GM23338 (cell line): Measurements from ENCODE around the gene KIAA1549. TPM values are rescaled to one million over a fixed set of nuclear protein-coding genes. Genes with fewer than 3 reads are reported as not detected.

Experiments
- ATAC-seq: fragments of 200-7000 bp; cut with Tn5 transposase; 3 replicates; pipeline ENCODE4 v1.9.1; 2020
- DNase-seq: peaks from one replicate; pipeline ENCODE4 v3.0.0-alpha.2; 2015; ENCODE audit warnings: low spot score
- H2AFZ ChIP-seq: fragments of 200-600 bp; sonication (generic); 2 replicates; pipeline ENCODE4 v1.8.0; 2016; ENCODE audit warnings: antibody characterized with exemption, mild to moderate bottlenecking, moderate library complexity
- H3F3A ChIP-seq: fragments of 200-600 bp; sonication (generic); replicated peaks from 2 replicates; pipeline ENCODE4 v1.8.0; 2017; ENCODE audit warnings: antibody characterized with exemption, mixed run types, low read depth
- H3K27ac ChIP-seq: fragments of 200-600 bp; sonication (generic); 2 replicates; pipeline ENCODE4 v1.6.1; 2016; ENCODE audit warnings: low read depth
- H3K27me3 ChIP-seq: fragments of 200-600 bp; sonication (generic); 2 replicates; pipeline ENCODE4 v1.8.0; 2016; ENCODE audit warnings: mild to moderate bottlenecking, mixed run types, moderate library complexity; ENCODE audit not compliant: insufficient read depth
- H3K36me3 ChIP-seq: fragments of 200-600 bp; sonication (generic); 2 replicates; pipeline ENCODE4 v1.8.0; 2016; ENCODE audit warnings: mild to moderate bottlenecking; ENCODE audit not compliant: insufficient read depth
- H3K4me1 ChIP-seq: fragments of 200-600 bp; sonication (generic); 2 replicates; pipeline ENCODE4 v1.8.0; 2016; ENCODE audit warnings: mild to moderate bottlenecking, moderate library complexity; ENCODE audit not compliant: insufficient read depth
- H3K4me2 ChIP-seq: fragments of 200-600 bp; sonication (generic); 2 replicates; pipeline ENCODE4 v1.7.1; 2017; ENCODE audit warnings: mixed run types
- H3K4me3 ChIP-seq: fragments of 200-600 bp; sonication (generic); 2 replicates; pipeline ENCODE4 v1.6.1; 2016; ENCODE audit warnings: mixed run types
- H3K79me2 ChIP-seq: fragments of 200-600 bp; sonication (generic); replicated peaks from 2 replicates; pipeline ENCODE4 v1.8.0; 2017; ENCODE audit warnings: mild to moderate bottlenecking; ENCODE audit not compliant: insufficient read depth
- H3K9me2 ChIP-seq: fragments of 200-600 bp; sonication (generic); 2 replicates; pipeline ENCODE4 v1.8.0; 2017; ENCODE audit not compliant: insufficient read depth
- H4K20me1 ChIP-seq: fragments of 200-600 bp; sonication (generic); replicated peaks from 2 replicates; pipeline ENCODE4 v1.8.0; 2017; ENCODE audit warnings: mild to moderate bottlenecking; ENCODE audit not compliant: insufficient read depth
- H3K27ac Mint-ChIP-seq: 2 replicates; pipeline ENCODE4 v1.8.0; 2020; ENCODE audit warnings: inconsistent platforms, mild to moderate bottlenecking, moderate library complexity, mixed read lengths
- H3K27me3 Mint-ChIP-seq: 3 replicates; pipeline ENCODE4 v1.8.0; 2022; ENCODE audit warnings: low read depth, mild to moderate bottlenecking, moderate library complexity, mixed read lengths, inconsistent platforms; ENCODE audit not compliant: insufficient read depth, poor library complexity
- H3K36me3 Mint-ChIP-seq: 3 replicates; pipeline ENCODE4 v1.8.0; 2021; ENCODE audit warnings: low read depth, mild to moderate bottlenecking, inconsistent platforms, moderate library complexity, mixed read lengths
- H3K4me1 Mint-ChIP-seq: 3 replicates; pipeline ENCODE4 v1.8.0; 2020; ENCODE audit warnings: mild to moderate bottlenecking, inconsistent platforms, mixed read lengths
- H3K4me3 Mint-ChIP-seq: 3 replicates; pipeline ENCODE4 v1.8.0; 2021; ENCODE audit warnings: moderate library complexity, mild to moderate bottlenecking, inconsistent platforms, mixed read lengths
- H3K9me3 Mint-ChIP-seq: 3 replicates; pipeline ENCODE4 v1.8.0; 2020; ENCODE audit warnings: moderate library complexity, mild to moderate bottlenecking, inconsistent platforms, mixed read lengths
- CREB1 ChIP-seq: fragments of 250-450 bp; sonication (Bioruptor Pico); IDR thresholded peaks from 2 replicates; pipeline ENCODE4 v1.5.0; 2020; ENCODE audit warnings: low read depth, mild to moderate bottlenecking, moderate library complexity
- CTCF ChIP-seq, 2 experiments: fragments of 200-600 bp in 1 of 2; sonication (generic) in 1 of 2; conservative IDR thresholded peaks; 2 replicates each; pipeline versions ENCODE4 v1.5.1 to v1.6.1; 2016 to 2017; ENCODE audit warnings: antibody characterized with exemption in 2 of 2, low read depth in 2 of 2, mild to moderate bottlenecking in 2 of 2, moderate library complexity in 1 of 2
- ETS1 ChIP-seq: IDR thresholded peaks from 2 replicates; pipeline ENCODE4 v1.6.1; 2016; ENCODE audit warnings: antibody characterized with exemption
- EZH2 ChIP-seq: fragments of 200-600 bp; sonication (generic); IDR thresholded peaks from one replicate; pipeline ENCODE4 v1.8.0; 2017; ENCODE audit warnings: antibody characterized with exemption, mild to moderate bottlenecking, low read depth; ENCODE audit not compliant: unreplicated experiment
- EZH2phosphoT487 ChIP-seq: fragments of 200-600 bp; sonication (generic); IDR thresholded peaks from one replicate; pipeline ENCODE4 v1.8.1; 2018; ENCODE audit warnings: antibody characterized with exemption; ENCODE audit not compliant: unreplicated experiment
- JUNB ChIP-seq: IDR thresholded peaks from one replicate; pipeline ENCODE4 v1.6.1; 2016; ENCODE audit warnings: antibody characterized with exemption; ENCODE audit not compliant: unreplicated experiment
- POLR2AphosphoS5 ChIP-seq: IDR thresholded peaks from 2 replicates; pipeline ENCODE4 v1.6.1; 2016; ENCODE audit warnings: antibody characterized with exemption, low read depth
- REST ChIP-seq: IDR thresholded peaks from one replicate; pipeline ENCODE4 v1.6.1; 2018; ENCODE audit warnings: antibody characterized with exemption; ENCODE audit not compliant: unreplicated experiment
- polyA plus RNA-seq: library from polyadenylated mRNA; unstranded; fragments of >200 nt; fragmentation: Nextera tagmentation; extraction: Ambion mirVana; gene quantifications from 2 replicates; pipeline ENCODE4 v1.2.1, GENCODE V29; 2016
- total RNA-seq: library from RNA; depleted of rRNA; stranded (reverse); fragments of >200 nt; shearing (Covaris generic); gene quantifications from 2 replicates; pipeline ENCODE4 v1.2.3, GENCODE V29; 2014

The KIAA1549 gene
- total and polyA plus RNA-seq, 2 experiments from 2014 or later = 3.6 to 13.5 TPM

- Histone ChIP-seq H3F3A (no peaks in the 10 kb centered on the region), H3K4me2 (no peak overlapping the region), H4K20me1 (no peaks in the 10 kb centered on the region), H3K4me1 (no peaks in the 10 kb centered on the region), H3K4me3 (no peak overlapping the region), H3K9me2 (no peaks in the 10 kb centered on the region), H3K27ac (no peak overlapping the region), H3K79me2 (no peaks in the 10 kb centered on the region), H3K36me3 (peaks cover 9% of the 10 kb centered on the region; the same call in 1 of the 2 replicates), H3K27me3 (no peaks in the 10 kb centered on the region), H2AFZ (no peak overlapping the region)
- ATAC-seq (no peak), DNase-seq (no peak)
- peaks cover 54% of the 10 kb centered on the region for H3K36me3 Mint-ChIP-seq
- H3K4me1 Mint-ChIP-seq = peaks cover 2% of the 10 kb centered on the region; the same call in 1 of the 3 replicates
- TF ChIP-seq CTCF (conservative IDR thresholded peaks at IDR 0.05; ENCODE audit: low read depth in 2 of 2) (no peak), REST (no peak), EZH2 (no peak)
- no peak overlapping the region for H3K4me3 Mint-ChIP-seq
- H3K27ac Mint-ChIP-seq = no peak overlapping the region
- no peaks in the 10 kb centered on the region for H3K9me3 Mint-ChIP-seq
- H3K27me3 Mint-ChIP-seq = peaks cover 8% of the 10 kb centered on the region
Measured at GRCh38 chr7:138898255-138898654, 82.9 kb downstream of the KIAA1549 start.

- peaks cover 9% of the 10 kb centered on the region; the same call in 1 of the 2 replicates for H3K36me3 ChIP-seq
- no peak for TF ChIP-seq REST
- no peak for TF ChIP-seq EZH2phosphoT487
- TF ChIP-seq ETS1 = no peak
- TF ChIP-seq CREB1 = no peak
- no peak for TF ChIP-seq JUNB
- TF ChIP-seq POLR2AphosphoS5 = no peak
Measured at GRCh38 chr7:138895679-138896078, 85.5 kb downstream of the KIAA1549 start.

More at GRCh38 chr7:138895679-138896078, 85.5 kb downstream of the KIAA1549 start:
- no peaks in the 10 kb centered on the region for H3K9me3 Mint-ChIP-seq
- H2AFZ ChIP-seq = no peak overlapping the region
- no peaks in the 10 kb centered on the region for H3K9me2 ChIP-seq
- H3K27me3 ChIP-seq = no peaks in the 10 kb centered on the region
- H3K4me3 Mint-ChIP-seq = no peak overlapping the region
- no peaks in the 10 kb centered on the region for H3K79me2 ChIP-seq
- no peaks in the 10 kb centered on the region for H3K4me1 ChIP-seq
- H3K4me1 Mint-ChIP-seq = peaks cover 5% of the 10 kb centered on the region; the same call in 2 of the 3 replicates
- H3K27ac ChIP-seq = no peak overlapping the region
- H3K27me3 Mint-ChIP-seq = peaks cover 10% of the 10 kb centered on the region
- H3K4me2 ChIP-seq = no peak overlapping the region
- no peak overlapping the region for H3K4me3 ChIP-seq
- DNase-seq (no peak), ATAC-seq (no peak)
- H3F3A ChIP-seq = no peaks in the 10 kb centered on the region
- peaks cover 40% of the 10 kb centered on the region for H3K36me3 Mint-ChIP-seq
- no peaks in the 10 kb centered on the region for H4K20me1 ChIP-seq
- no peak overlapping the region for H3K27ac Mint-ChIP-seq
